HG02840 (cell line): Measurements from ENCODE around the gene TENT5C.

Experiments used
- ATAC-seq: cut with Tn5 transposase; IDR thresholded peaks from one replicate; pipeline ENCODE4 v1.9.1; 2021; ENCODE audit warnings: mild to moderate bottlenecking, moderate library complexity, moderate number of reproducible peaks; ENCODE audit not compliant: unreplicated experiment, low FRiP score

TENT5C gene

DNA sequence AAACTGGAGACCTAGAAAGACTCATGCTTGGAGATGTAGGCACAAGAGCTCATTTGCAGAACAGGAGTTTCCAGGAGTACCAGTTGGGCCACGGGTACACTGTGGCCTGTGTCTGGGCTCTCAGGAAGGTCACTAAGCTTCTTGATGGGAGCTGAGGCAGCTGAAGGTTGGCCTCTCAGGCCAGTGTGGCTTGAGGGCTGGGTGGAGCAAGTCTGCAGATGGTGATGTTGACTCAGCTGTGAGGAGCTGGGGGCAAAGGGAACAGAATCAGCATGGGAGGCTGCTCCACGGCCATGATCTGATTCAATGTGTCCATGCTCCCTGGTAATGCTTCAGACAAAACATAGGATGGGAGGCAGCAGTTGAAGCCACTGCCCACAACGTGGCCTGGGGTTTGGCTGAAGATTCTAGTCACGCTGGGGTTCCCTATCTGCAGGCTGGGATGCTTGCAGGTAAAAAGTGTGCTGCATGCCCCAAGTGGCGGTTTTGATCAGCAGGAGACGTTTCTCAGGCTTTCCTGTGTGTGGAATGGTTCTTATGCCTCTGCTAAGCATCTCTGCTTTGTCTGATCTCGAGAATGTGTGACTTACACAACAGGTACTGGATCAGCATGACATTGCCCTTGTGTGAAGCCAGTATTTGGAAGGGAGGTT is 15.4 kb upstream of the TENT5C start:
- ATAC-seq: no peak

DNA sequence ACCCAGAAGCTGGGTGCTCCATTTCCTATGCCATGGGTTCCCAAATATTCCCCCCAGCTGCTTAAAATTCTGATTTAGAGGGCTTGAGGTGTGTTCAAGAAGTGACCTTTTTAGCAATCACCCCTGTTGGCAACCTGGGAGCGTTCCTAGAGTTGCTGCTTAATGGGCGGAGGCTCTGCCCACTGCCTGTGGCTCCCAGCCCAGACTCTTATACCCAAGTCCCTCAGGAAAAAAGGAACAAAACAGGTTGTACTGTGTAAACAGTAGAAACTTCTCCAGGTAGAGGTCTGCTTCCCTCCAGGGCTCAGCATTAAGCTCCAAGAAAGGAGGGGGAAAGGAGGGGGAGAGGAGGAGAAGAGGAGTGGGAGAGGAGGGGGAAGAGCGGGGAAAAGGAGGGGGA is 14.6 kb upstream of the TENT5C start:
- ATAC-seq: no peak

DNA sequence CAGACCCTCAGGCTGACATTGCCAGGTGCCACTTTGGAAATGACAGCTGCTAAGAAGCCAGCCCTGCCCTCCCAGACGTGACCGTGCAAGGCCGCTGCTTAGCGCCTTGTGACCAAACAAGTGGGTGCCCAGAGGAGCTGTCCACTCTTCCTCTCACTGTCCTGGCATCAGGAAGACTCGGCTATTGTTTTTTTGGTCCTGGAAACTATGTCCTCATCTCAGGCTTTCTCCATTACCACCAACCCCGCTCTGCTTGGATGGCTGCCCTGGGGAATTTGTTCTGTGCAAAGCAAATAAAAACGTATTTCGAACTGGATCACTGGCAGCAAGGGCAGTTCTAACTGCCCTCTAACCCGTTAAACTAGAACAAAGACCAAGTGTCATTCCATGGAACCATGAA is 13.7 kb upstream of the TENT5C start:
- no peak for ATAC-seq

DNA sequence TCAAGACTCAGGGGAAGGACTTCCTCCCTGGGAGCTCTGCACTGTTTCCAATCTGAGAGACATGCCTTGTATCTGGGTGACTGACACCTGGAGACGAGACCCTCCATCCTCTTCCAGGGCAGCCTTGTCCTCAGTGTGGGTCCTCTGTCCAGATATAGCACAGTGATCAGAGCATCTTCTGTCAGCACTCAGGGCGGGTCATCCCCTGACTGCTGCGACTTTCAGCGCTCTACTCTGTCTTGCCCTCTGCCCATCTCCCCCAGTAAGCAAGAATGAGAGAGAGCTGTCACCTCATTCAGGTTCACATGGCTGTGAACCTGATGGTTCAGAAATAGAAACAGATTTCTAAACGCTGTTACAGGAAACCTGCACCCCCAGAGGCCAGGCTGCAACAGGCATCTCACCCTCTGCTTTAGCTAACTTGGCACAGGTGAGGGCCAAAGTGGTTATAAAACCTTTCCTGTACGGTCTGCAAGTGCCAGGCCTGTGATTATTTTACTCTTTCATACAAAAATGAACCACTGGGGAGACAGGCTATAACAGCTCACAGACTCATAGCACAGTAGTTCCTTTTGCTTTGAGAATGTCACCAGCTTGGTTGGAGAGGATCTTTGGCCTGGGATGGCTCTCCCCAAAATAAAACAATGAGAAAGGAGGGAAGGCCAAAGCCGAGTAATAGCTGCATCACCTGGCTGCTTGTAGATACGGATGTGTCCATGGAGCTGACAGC is 11.4 kb upstream of the TENT5C start:
- ATAC-seq: no peak

DNA sequence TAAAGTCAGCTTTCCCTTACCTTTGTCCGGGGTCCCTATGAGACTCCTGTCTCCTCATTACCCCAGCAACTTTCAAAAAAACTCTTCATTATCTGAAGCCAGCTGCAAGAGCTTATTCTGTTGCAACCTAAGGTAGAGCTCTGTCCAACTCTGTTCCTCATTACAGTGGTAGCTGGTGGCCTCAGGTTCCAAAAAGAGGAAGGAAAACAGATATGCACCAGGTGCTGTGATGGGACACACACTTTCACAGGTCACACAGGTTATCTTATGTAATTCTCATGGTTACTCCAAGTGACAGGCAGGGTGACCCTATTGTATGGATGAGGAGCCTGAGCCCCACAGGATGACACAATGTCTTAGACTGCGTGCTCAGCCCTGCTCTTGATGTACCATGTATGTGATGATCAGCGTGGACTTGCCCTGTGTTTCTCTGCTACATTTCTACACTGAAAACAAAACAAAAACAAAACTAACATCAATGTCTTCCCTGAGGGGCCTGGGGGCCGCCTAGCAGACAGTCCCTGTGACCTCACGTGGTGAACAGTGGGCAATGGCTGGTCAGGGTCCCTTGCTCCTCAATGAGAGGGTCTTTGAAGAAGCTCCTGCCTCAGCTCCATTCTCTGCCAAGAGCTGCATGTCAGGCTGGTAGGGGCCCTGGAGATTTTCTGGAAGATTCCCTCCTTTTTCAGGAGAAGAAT is 9.7 kb upstream of the TENT5C start:
- no peak for ATAC-seq

DNA sequence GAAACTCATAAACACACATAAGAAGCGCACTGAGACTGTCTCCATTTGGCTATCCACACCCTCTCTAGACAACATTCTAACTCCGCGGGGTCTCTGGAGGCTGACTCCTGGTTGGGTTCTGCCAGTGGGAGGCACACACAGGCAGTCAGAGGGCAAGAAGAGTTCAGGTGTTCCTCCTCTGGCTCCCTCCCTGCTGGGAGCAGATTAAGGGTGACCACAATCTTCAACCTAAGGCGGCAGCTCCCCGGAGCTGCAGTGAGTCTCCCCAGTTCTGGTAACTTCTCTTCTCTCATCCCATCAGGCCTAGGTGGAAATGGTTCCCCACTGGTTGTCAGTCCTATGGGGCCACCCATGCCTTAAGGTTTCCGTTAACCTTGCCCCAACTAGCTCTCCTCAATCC is 7.4 kb upstream of the TENT5C start:
- ATAC-seq: no peak

DNA sequence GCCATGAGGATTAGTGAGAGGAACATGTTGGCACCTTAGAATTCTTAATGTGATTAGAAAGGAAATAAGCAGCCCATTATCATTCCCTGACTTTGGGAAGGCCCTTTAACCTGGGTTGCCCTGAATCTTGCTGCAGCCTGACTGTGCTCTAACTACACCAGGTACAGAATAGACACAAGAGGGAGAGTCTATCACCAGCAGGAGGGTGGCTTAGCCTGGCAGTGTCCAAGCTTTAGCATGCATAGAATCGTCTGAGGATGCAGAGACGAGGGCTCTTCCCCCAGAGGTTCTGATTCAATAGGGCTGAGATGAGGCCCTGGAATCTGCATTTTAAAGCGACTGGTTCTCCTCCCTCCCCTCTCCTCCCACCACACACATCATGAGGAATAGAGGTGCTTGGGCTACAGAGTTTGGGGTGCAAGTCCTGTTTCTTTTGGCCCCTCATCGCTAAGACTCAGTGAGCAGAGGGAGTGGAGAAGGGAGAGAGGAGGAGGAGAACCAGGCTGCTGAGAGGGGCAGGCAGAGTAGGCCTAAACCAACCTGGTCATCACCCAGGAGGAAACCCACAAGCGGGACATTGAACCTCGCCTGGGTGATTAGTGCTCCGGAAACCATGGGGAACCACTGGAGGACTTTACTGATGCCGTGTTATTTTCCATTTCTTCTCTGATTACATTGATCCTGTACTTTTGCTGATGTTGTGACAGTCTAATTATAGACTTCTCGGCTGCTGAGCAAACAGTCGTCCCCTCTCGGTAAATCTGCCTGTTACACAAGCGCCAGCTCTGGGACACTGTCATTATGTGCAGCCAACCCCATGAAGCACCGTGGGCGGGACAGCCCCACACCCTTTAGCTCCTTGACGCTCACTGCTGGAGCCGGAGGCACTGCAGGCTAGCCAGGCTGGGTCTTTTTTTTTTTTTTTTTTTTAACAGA is 6.3 kb upstream of the TENT5C start:
- no peak for ATAC-seq

DNA sequence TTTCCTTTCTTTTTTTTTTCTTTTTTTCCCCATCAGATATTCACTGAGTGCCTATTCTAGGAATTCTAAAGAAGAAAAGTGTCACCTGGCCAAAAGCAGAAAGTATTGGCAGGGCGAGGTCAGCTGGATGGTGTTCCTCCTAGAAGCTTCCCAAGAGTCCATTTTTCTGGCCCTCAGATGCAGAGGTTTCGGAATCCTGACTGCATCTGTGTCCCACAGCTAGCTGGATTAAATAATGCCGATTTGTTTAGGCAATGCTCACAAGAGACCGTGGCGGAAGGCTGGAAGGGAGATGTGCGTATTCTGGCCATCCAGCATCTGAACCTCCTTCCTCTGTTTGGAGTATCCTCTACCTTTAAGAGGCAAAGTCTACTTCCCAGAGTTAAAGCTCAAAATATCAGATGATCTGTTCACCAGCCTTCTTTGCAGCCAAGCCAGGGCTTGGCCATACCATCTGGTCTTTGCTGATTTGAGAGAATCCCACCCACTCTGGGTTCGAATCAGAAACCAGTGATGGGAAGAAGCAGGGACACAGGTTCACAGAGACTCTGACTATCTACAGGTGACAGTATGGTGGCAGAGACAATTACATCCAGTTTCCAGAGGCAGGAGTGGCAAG is 5.4 kb upstream of the TENT5C start:
- no peak for ATAC-seq

DNA sequence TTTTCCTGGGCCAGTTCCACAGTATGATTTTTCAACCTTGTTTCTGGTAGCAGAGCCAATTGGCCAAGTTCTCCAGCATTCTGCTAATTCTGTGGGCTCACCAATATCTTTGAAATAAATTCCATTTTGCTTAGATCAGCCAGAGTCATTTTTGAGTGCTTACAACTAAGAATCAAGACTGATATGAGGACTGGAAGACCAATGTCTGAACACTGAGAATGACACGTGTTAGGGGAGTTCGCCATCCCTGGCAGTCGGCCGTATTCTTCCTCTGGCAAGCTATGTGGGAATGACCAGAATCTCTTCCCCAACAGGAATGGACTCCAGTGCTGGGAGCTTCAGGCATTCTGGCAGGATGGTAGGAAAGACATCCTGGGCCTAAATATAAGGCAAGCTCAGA is 4.9 kb upstream of the TENT5C start:
- ATAC-seq: no peak

DNA sequence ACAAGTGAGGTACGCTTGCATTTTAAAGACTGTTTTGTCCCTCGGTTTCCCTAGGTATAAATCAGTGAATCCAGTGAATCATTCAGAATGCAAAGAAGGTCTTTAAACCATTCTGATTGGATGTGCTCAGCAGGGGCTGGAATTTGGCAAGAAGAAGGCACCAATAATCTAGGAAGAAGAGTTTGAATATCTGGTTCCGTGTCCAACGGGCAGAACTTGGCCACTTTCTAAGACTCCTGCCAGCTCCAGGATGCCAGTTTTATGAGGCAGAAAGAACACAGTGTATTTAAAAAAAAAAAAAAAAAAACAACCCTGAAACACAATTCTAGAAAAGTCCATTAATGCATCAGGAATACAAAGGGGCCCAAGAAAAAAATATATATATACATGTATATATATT is 3.0 kb upstream of the TENT5C start:
- no peak for ATAC-seq

DNA sequence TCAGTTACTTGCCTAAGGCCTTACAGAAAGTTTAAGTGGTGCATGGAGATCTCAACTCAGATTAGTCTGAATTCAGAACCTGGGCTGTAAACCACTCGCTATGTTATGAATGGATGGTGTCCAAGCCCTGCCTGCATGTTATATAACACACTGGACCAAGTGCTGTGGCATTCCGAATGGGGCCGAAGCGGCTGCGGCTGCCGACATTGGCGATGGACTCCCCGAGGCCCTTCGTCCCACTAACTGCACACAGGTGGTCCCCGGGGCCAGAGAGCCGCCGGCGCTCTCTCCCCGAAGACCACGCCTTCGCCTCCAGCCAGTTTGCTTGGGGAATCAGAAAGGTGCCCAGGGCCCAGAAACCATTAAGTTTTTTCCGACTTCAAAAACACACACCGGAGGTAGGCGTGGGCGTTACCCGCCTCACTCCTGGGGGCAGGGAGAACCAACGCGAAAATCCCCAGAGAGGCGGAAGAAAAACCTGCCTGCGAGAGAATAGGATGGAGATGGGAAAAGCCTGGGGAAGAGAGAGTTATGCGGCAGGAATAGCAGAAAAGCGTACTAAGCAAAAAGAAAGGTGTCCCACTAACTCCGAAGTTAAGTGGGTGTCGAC is 579 bp upstream of the TENT5C start:
- peak; percentile 27 for ATAC-seq

DNA sequence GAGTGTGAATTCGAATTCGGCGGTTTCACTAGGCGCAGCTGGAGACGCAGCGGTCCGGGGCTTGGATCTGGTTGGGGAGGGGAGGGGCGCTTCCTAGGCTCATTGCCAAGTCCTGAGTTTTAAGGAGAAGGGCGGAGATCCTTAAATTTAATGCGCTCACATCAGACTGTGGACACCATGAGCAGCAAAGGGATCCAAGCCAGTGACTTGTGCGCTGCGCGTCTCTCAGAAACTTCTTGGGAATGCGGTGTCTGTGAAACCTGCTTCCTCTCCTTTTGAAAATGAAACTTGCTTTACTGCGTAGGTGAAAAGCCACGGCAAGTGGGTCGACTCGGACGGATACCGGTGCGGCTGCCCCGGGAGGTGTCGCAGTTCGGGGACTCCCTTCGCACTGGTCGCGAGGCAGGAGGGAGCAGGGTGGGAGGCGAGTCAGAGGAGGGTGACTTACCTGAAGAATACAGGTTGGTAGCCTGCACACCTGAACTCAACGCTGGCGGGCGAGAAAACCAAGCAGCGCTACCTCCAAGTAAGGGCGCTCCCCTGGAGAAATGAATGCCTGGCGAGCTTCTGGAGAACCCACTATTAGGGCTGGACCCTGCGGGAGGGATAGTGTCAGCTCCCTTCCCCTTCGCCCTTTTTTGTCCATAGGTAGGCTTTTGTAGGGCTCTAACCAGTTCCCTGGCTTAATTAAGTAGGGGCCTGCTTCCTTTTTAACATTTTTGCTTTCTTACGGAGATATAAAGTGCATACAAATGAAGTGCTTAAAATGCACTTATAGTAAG is 992 bp downstream of the TENT5C start:
- ATAC-seq: no peak

DNA sequence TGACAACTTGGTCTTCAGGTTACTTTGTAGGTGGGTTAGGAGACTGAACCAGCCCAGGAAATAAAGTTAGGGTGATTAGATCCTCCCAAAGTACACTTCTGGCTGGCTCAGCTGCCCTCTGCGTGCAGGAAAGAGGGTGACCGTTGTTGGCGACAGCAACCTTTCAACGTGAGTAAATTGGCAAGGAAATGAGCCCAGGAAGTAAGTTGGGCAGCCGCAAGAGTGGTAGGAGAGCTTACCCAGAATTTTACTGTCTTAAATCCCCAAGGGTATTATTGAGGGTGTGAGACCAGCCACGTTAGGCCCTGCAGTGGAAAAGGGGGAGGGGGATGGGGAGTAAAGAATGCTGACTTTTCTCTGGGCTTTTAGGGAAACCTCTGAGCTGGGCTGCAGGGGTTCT is 1.6 kb downstream of the TENT5C start:
- no peak for ATAC-seq

DNA sequence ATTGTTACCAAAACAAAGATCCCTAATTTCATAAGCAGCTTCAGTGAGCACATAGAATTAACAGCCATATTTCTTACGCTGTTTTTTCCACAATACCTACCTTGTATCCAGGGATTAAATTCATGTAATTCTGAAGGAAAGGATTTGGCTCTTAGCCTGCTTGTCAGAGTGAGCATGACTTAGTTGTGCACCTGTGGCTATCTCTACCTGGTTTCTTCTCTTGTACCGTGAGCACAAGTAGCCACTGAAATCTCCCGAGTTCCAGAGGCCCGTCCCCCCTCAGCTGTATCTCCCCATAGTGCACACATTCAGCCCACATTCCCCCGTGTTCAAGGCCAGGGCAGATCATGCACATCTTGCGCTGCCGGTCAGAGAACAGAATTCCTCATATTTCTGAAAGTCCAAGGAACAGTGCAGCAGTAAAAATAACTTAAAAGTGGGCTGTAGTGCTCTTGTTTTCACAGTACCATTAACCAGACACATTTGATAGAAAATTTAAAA is 2.3 kb downstream of the TENT5C start:
- ATAC-seq: no peak

DNA sequence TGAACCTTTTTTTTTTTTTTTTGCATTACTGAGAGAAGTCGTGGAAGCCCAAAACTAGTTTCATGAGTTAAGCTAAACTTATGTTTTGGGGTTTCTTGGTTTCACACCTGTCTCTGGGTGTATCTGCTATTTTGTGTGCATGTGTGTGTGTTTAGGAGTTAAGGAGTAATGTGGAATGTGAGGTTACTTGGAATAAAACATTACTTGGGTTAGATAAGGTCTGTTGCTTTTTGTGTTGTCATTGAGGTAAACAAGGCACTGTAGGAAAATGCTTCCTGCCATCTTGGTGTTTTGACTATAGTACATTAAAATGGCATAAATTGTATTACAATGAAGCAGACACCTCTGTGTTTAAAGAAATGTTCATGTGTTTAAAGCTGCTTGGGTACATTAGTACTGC is 2.9 kb downstream of the TENT5C start:
- ATAC-seq: no peak

DNA sequence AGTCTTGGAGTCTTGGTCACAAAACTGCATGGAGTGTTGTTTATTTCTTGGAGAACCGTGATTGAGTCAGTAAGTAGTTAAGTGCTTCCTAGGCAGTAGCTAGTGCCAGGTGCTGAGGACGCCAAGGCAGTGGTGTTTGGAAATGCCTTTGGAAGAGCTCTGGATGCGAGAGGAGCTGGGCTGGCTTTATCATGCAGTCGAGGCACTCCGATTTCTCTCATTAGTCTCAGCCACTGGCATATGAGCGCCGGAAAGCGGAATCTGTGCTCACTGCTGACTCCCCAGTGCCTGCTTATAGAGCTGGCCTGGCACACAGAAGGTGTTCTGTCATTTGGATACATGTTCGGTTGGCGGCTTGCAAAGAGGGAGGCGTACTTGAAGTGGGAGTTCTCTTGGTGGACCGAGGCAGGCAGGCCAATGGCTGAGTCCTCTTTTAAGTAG is 3.6 kb downstream of the TENT5C start:
- ATAC-seq: no peak

DNA sequence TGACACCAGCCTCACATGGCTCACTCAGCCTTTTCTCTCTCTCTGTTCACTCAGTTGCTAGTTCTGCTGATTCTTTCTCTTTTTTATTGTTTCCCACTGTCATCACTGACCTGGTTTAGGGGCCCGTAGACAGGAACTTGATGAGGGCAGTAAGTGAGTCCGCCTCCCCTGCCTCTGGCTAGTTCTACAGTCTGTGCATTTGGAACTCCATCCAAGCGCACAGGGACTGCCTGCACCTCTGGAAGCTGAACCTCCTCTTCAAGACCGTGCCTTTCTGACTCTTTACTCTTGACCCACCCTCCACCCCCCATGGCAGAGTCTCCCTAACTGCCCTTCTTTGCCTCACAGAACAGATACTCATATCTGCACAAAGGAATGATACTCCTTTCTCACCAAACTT is 4.2 kb downstream of the TENT5C start:
- no peak for ATAC-seq

DNA sequence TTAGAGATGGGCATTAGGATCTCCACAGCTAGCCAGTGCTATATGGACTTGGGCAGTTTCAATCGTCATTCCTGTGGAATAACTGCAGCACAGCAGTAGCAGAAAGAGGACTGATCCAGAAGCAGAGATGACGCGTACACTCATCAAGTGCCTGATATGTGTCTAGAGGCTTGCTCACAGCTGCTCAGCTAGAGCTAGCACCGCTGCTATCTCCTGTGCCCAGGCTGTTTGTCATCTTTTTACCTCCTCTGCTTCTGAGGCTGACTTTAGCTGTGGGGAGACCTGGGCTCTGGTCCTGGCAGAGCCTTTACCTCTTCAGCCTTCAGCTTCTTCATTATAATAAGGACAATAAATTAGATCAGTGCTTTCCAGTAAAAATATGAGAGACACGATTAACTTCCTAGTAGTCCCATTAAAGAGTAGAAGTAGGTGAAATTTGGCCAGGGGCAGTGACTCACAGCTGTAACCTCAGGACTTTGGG is 5.3 kb downstream of the TENT5C start:
- no peak for ATAC-seq
